ENCODE measurements around the gene VPS33B.

VPS33B gene

GRCh38 chr15:91045065-91045464, 22.7 kb upstream of the VPS33B start:
- Histone ChIP-seq H3K36me3 (no peaks in the 10 kb centered on the region), H3K27me3 (peaks cover 0 to 8% of the 10 kb centered on the region in 2 donors), H3K9me3 (no peaks in the 10 kb centered on the region), H3K4me3 (no peak overlapping the region), H3K27ac (no peak overlapping the region), H3K4me1 (no peaks in the 10 kb centered on the region)
- no peak for TF ChIP-seq CTCF (IDR thresholded peaks at IDR 0.05)
- intact Hi-C loops (cut with DNase I; ENCODE audit: low total_unique reads), result loop anchor here (5.0 kb wide), 1 partner anchor 88 kb away; no protein-coding TSS in a partner anchor
- DNase-seq, result no peak

GRCh38 chr15:91043202-91043874, 20.9 kb upstream of the VPS33B start:
- no peaks in the 10 kb centered on the region for H3K4me1 ChIP-seq
- intact Hi-C loops (cut with DNase I; ENCODE audit: low total_unique reads), result no loop called here
- no peak for TF ChIP-seq CTCF (IDR thresholded peaks at IDR 0.05)

GRCh38 chr15:91040856-91041255, 18.5 kb upstream of the VPS33B start:
- Histone ChIP-seq H3K36me3 (no peaks in the 10 kb centered on the region), H3K27ac (no peak overlapping the region), H3K9me3 (no peaks in the 10 kb centered on the region), H3K4me1 (no peaks in the 10 kb centered on the region), H3K4me3 (no peak overlapping the region), H3K27me3 (peaks cover 0 to 16% of the 10 kb centered on the region in 2 donors)
- intact Hi-C loops (cut with DNase I; ENCODE audit: low total_unique reads), result no loop called here
- TF ChIP-seq CTCF (IDR thresholded peaks at IDR 0.05), result no peak
- no peak for DNase-seq

More at GRCh38 chr15:91043202-91043874, 20.9 kb upstream of the VPS33B start:
- Histone ChIP-seq H3K27me3 (peaks cover 0 to 13% of the 10 kb centered on the region in 2 donors), H3K9me3 (no peaks in the 10 kb centered on the region), H3K4me3 (no peak overlapping the region), H3K27ac (no peak overlapping the region), H3K36me3 (no peaks in the 10 kb centered on the region)
- no peak for DNase-seq

- no peaks in the 10 kb centered on the region for H3K9me3 ChIP-seq
- peaks cover 0 to 19% of the 10 kb centered on the region in 2 donors for H3K27me3 ChIP-seq
- intact Hi-C loops (cut with DNase I; ENCODE audit: low total_unique reads), result no loop called here
- no peak overlapping the region for H3K4me3 ChIP-seq
- DNase-seq, result no peak
- no peak for TF ChIP-seq CTCF (IDR thresholded peaks at IDR 0.05)
- H3K4me1 ChIP-seq, result no peaks in the 10 kb centered on the region
- H3K36me3 ChIP-seq, result no peaks in the 10 kb centered on the region
- H3K27ac ChIP-seq, result no peak overlapping the region
Observed at GRCh38 chr15:91039996-91040395, 17.6 kb upstream of the VPS33B start.

GRCh38 chr15:91032919-91033803, 10.8 kb upstream of the VPS33B start:
- Histone ChIP-seq H3K9me3 (no peaks in the 10 kb centered on the region), H3K4me3 (no peak overlapping the region), H3K27me3 (peaks cover 0 to 12% of the 10 kb centered on the region in 2 donors), H3K4me1 (no peaks in the 10 kb centered on the region), H3K36me3 (no peaks in the 10 kb centered on the region), H3K27ac (no peak overlapping the region)
- intact Hi-C loops (cut with DNase I; ENCODE audit: low total_unique reads), result no loop called here
- DNase-seq, result no peak
- TF ChIP-seq CTCF (IDR thresholded peaks at IDR 0.05), result peak; percentile 34 to 49

All from tibial artery (tissue), 4 donors.